Measurements from ENCODE around the gene RPS24.
A peak's percentile ranks its signal among the peaks of the same experiment; 100 is the strongest.
"Not testable (repeated sequence)": the region's sequence is repeated elsewhere in the genome, so short reads cannot be mapped to it uniquely, and the experiment has no call there.

Gene RPS24

DNA sequence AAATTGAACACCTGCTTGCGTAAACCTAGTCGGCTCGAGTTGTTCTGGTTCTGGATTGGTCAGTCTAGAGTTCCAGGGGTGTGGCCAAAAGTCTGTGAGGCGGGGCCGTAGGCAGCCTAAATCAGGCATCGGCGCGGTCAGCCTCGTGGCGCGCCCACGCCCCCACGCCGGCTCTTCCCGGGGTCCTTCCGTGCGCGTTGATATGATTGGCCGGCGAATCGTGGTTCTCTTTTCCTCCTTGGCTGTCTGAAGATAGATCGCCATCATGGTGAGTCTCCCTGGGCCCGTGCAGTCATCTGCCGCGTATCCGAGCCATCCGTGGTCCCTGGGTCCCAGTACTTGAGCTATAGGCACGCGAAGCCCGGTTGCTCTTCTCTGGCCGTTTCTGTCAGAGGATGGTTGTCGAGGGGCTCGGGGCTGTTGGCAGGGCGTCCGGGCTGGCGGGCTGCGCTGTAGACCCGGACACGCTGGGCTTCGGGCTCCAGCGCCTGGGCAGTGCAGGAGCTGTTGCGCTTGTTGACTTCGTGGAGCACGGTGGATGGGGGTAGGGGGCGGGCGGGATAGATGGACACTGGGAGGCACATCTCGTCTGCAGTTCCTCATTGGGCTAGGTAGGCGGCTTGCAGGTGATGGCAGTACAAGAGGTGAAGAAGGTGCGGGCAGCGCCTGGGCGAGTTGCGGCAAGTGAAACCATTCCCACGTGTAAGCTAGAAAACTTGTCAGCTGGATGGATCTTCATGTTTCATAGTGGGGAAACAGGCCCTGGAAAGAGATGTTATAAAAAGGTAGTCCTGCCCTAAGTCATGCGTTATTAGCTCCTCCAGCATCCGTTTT lies at the start of gene RPS24:
TSS of gene RPS24 (plus strand) at position 227 of the 834 bp plus-strand sequence. CDS start at position 266, 39 bp downstream.
- DNase-seq (ENCODE audit: low spot score), result peak; percentile 98

DNA sequence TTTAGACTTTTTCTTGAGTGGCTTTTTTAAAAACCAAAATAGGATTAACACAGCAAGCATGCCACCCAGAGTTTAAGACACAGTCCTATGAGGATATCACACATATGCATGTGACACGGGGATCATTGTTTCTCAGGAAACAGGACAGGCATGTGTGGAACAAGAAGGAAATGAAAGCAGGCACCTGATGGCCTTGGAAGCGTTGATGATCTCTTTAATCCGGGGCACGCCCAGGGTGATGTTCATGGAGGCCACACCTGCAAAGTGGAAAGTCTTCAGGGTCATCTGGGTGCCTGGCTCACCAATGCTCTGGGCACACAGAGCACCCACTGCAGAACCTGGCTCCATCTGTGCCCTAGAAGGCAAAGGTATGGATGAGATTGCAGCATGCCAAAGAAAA lies 48.7 kb upstream of the RPS24 start:
- no peak for DNase-seq (ENCODE audit: low spot score)

DNA sequence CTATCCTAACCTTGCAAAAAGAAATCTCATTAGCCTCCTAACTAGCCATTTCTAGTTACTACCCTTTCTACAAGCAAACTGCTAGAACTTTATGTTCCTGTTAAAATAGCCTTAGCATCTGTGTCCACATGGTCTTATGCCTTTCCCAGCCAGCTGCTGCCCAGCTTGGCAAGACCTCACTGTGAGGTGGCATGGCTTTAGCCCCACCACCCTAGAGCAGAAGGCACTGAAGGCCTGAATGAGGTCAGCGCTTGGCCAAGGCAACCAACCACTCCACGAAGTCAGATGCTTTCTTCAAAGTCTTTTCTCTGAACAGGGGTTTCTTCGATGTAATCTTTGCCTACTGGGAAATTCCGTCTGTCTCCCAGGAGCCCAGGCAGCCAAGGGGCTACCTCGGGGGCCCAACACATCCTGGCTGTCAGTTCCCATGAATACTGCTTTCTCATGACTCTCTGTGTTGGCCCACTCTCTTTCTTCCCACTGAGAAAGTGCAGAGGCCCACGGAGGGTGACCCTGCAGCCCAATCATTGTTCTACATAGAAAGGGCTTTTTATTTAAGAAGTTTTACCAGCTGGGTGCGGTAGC lies 45.9 kb upstream of the RPS24 start:
- DNase-seq (ENCODE audit: low spot score), result no peak

DNA sequence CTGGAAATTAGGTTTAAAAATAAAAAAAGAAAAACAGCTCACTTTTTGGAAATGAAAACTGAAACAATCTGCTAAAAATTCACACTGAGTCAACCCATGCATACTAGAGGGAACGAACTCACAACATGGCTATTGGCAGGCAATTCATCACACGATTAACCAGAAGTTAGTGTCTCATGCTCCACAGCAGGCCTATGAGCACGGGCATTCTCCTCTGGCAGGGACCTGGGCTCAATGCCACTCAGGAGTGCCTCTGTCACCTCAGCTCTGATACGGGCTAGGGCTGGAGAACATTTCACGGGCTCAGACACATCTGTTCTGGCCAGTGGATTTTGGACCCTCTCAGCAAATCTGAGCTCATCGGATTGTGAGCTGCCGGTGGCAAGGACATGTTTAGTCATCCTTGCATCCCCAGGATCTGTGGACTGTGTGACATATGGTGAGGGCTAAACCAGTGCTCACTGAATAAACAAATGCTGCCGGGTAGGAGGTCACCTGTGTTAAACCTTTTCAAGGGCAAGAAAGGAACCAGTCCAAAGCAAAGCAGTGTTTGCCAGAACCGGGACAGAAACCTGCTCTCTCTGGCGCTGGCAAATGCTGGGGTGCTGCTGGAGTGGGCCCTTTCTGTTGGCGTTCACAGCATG lies 44.5 kb upstream of the RPS24 start:
- peak; percentile 38 for DNase-seq (ENCODE audit: low spot score)

DNA sequence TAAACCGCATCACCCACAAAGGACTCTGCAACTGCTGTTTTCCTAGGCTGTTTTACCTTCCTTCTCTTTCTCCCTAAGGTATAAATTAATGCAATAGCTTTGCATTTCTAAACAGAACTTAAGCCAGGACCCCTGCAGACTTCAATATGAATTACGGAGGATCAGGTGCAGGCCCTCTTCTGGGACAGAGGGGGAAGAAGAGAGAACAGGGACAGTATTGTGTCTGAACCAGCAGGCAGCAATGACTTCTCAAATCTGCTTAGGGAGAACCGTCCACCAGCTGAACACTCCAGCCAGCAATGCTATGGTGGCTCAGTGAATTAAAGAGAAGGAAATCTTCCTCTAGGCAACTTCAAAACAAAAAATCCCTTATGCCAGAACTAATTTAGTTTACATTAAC lies 40.0 kb upstream of the RPS24 start:
- DNase-seq (ENCODE audit: low spot score), result no peak

DNA sequence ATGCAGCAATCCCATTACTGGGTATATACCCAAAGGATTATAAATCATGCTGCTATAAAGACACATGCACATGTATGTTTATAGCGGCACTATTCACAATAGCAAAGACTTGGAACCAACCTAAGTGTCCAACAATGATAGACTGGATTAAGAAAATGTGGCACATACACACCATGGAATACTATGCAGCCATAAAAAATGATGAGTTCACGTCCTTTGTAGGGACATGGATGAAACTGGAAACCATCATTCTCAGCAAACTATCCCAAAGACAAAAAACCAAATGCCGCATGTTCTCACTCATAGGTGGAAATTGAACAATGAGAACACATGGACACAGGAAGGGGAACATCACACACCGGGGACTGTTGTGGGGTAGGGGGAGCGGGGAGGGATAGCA lies 34.9 kb upstream of the RPS24 start:
- DNase-seq (ENCODE audit: low spot score), result not testable (repeated sequence)

DNA sequence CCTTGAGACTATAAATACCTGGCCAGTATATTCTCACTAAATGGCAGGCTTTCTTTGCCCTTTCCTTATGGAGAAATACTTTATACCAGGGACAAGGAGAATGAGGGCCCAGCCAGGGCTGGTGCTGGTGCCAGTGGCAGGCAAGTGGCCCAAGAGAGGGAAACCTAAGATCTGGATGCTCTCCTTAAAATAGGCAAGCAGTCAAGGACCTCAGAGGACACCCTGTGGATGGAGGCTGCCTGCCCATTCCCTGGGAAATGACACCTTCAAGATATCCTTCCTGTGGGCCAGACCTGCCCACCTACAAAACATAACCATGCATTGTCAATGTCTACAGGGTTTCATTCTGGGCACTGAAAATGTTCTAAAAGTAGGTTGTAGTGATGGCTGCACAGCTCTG lies 33.5 kb upstream of the RPS24 start:
- no peak for DNase-seq (ENCODE audit: low spot score)

DNA sequence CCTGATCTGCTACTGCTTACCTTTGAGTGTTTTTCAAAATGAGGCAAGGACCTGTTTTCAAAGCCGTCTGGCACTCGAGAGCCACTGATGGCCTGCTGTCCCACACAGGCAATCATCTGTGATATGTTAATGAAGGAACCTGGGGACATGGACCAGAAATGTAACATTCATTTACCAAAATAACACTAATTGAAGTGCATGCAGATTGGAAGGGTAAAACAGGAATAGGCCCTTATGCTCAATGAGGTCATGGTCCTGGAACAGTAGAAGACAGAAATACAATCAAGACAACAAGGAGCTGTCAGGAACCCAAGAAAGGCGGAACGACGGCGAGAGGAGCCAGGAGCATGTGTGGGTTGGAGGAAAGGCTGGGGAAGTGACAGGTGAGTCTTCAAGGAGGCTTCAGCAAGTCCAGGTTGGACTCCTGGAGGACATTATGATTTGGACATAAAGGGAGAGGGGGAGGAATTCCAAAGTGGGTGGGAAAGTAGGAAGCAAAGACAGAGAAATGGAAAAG lies 32.6 kb upstream of the RPS24 start:
- DNase-seq (ENCODE audit: low spot score), result no peak

DNA sequence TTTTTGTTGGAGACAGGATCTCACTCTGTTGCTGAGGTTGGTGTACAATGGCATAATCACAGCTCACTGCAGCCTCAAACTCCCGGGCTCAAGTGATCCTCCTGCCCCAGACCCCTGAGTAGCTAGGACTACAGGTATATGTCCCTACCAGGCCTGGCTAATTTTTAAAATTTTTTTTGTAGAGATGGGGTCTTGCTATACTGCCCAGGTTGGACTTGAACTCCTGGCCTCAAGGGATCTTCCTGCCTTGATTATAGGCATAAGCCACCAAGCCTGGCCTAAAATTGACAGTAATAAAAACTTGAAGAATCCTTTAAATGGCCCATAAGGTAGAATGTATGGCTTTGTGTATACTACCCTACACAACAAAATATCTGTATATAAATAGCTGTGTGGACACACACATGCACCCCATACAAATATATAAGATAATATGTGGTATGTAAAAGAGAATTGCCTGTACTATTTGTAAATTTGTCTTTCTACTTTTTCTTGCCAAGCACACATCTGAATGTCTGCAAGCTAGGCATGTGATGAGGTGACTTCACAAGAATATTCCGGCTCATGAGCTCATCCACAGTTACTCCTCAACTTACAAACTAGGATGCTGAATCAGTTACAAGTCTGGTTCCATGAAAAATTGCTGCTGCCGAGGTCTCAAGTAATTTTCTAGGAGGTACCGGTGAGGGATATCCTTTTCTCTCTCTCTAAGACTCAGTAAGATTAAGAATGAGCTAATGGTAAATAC lies 30.9 kb upstream of the RPS24 start:
- DNase-seq (ENCODE audit: low spot score), result no peak

DNA sequence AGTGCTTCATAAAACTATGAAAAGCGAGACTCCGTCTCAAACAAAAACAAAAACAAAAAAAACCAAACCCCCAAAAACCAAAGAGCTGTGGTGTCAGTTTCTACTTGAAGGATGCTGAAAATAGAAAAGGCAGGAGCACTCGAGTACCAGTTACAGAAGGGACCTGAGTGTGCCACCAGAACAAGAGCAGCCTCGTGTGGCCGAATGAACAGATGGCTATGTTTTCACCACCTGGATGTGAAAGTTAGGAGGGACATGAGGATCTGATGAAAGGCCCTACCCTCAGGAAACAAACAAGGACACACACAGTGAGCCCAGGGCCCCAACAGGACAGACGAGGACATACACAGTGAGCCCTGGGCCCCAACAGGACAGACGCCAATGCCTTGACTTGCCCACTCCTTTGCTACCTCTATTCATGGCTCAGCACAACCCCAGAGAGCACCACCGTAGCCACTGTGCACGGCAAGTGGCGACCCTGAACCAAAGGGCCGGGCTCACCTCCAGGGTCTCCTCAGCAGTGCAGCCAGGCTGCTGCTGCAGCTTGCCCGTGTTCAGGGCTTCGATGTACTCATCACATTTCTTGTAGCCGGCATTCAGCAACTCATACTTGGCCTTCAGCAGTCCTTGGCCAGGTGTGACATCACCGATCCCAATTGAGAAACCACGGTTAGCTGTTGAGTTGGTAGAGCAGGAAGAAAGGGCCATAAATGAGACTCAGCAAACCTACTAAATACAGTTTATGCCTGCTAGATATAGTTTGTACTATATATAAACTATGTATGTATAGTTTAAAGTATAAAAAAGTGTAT lies 29.2 kb upstream of the RPS24 start:
- no peak for DNase-seq (ENCODE audit: low spot score)

DNA sequence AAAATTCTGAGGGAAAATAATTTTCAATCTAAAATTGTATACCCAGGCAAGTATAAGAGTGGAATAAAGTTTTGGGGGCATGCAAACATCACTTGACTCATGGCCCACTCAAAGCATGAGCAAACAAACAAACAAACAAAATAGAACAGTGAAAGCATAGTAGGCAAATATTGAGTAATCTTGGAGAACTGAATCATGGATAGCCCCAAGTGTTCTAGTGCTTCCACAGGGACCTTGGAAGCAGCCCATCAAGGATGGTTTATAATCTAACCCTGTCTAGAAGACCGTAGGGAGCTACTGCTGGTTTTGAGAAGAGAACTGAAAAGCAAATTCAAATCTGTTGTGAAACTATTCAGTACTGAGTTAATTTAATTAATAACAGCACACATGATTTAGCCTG lies 26.5 kb upstream of the RPS24 start:
- no peak for DNase-seq (ENCODE audit: low spot score)

DNA sequence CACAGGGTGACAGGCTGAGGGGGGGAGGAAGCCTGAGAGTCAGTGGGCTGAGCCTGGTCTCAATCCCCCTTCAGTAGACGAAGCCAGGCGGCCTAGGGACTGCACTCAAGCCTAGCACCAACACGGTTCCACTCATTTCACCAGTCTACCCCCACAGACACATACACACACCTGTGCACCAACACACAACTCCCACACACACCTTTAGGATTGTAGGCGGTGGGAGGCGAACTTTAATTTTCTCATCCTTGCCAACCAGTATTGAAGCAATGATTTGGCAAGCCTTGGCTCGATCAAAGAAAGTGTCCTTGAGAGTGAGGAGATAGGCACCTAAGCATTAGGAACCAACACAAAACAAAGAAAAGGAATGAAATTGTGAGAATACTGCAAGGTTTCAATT lies 24.0 kb upstream of the RPS24 start:
- DNase-seq (ENCODE audit: low spot score), result no peak

DNA sequence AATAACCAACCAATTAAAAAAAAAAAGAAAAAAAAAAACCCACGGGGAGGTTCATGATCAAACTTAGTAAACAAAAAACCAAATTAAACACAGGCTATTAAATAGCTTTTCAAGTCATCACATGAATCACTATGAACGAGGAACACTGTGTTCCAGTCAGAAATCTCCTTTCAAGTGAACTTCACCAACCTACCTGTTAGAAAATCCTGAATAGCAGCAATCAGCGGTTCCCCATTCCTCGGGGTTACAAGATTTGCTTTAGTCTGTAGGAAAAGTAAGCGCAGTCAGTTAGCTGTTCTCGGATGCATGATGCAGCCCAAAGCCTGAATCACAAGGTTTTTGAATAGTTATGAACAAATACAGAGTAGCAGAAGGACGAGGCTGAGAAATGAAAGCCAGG lies 23.4 kb upstream of the RPS24 start:
- DNase-seq (ENCODE audit: low spot score), result no peak

DNA sequence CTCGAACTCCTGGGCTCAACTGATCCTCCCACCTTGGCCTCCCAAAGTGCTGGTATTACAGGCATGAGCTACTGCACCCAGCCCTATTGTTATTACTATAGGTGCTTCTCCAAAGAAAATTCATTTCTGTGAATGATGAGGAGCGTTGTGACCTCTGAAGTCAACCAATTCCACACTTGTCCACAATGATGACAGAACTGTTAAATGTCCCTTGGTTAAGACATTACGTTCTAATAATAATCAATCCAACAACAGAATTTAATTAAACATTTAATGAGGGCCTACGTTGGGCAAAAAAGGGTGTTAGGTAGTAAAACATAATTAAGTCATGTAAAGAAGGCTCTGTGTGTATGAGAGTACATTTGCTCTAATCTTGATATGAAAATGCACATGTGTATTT lies 22.6 kb upstream of the RPS24 start:
- no peak for DNase-seq (ENCODE audit: low spot score)

DNA sequence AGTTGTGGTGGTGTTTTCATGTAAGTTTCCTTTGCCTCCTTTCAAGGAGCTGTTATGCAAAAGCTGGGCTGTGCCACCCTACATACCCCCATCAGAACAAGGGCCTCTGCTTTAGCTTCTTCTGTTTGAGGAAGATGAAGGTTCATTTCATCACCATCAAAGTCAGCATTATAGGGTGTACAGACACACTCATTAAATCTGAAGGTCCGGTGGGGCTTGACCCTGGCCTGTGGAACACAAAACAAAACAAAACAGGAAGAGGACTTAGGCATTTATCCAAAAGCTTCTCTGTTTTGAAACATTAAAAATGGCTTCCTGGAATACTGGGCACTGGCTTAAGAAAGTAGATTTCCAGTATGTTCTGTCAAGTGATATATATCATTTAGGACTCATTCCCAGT lies 20.1 kb upstream of the RPS24 start:
- no peak for DNase-seq (ENCODE audit: low spot score)

DNA sequence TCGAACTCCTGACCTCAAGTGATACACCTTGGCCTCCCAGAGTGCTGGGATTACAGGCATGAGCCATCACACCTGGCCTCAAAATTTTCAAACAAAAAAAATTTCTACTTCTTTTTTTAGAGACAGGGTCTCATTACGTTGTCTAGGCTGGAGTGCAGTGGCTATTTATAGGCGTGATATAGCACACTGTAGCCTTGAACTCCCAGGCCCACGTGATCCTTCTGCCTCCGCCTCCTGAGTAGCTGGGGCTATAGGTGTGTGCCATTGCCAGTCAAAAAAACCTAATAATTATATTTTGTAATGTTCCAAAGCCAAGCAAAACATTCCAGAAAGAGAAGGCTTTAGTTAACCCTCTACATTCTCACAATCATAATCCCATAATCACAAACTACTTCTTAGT lies 18.1 kb upstream of the RPS24 start:
- no peak for DNase-seq (ENCODE audit: low spot score)

DNA sequence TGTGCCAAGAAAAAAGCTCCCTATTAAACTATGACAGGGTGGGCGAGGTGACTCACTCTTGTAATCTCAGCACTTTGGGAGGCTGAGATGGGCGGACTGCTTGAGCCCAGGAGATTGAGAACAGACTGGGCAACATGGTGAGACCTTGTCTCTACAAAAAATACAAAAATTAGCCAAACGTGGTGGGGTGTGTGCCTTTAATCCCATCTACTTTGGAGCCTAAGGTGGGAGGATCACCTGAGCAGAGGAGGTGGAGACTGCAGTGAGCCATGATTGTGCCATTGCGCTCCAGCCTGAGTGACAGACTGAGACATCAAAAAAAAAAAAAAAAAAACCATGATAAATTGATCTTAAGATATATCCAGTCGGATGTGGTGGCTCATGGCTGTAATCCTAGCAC lies 15.8 kb upstream of the RPS24 start:
- no peak for DNase-seq (ENCODE audit: low spot score)

DNA sequence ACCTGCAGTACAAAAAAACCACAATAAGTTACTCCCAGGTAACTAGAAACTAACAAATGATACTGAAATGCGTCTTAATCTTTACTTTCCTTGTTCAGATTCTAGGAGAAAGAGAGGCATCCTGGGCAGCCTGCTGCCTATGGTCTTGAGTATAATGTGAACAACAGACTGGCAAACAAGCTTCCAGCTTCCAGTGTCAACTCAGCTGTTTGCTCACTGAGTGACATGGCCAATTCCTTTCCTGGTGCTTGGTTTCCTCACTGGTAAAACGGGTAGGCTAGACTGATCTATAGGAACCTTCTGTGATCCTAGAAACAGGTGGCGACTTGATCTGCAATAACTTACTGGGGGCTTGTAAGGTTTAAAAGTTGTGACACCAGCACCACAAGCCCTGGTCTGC lies 14.4 kb upstream of the RPS24 start:
- no peak for DNase-seq (ENCODE audit: low spot score)

DNA sequence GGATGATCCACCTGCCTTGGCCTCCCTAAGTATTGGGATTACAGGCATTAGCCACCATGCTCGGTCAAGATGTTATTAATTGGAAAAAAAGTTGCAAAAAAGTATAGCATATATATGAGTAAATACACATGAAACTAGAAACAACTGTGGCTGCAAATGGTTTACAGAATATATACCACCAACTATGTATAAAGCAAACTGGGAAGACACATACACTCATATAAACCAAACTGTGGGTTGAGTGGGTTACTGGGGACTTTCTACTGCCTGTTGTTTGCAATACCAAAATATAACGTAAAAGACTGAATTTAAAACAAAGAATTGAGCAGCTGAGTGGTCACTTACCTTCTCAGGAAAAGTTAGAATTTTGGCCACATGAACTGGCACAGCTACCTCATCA lies 12.5 kb upstream of the RPS24 start:
- DNase-seq (ENCODE audit: low spot score), result no peak

DNA sequence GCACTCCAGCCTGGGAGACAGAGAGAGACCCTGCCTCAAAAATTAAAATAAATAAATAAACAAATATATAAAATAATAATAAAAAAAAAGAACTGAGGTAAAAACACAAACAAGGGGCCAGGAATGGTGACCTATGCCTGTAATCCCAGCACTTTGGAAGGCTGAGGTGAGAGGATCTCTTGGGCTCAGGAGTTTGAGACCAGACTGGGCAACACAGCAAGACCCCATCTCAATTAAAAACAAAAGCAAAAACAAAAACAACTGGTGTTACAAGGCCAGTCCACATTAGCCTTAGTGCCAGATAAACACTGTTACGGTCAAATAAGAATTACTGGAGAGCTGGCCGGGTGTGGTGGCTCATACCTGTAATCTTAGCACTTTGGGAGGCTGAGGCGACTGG lies 9.9 kb upstream of the RPS24 start:
- no peak for DNase-seq (ENCODE audit: low spot score)

DNA sequence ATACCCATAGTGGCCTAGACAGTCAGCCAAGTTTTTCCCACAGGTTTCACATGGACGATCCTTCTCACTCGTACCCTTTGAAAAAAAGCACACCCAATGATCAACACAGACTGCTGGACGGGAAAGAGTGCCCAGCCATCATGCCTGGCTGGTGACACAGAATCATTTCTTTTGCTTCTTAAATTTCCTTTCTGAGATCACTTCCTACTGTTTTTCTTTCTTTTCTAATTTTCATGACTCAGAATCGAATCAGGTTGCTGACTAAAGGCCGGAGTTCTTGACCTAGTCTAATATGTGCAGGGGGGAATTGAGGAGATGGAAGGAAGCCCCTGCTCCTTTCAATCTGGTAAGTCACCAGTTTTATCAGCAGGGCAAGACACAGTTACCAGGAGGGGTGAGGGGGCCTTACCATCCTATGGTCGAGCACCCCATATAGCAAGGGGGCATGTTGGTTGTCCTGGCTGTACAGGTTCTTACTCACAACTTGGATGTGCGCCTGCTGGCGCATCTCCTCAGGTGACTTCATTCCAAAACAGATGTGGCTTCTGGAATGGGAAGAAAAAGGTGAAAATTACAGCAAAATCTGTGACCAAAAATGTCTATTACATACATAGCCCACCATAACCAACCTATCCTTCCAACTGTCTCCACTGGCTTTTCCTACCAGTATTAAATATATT lies 7.8 kb upstream of the RPS24 start:
- DNase-seq (ENCODE audit: low spot score), result peak; percentile 89
